ENCODE measurements around the gene TMUB1.

Gene TMUB1

GRCh38 chr7:151056283-151056665 lies 27.0 kb downstream of the TMUB1 start:
- peaks cover 12% of the 10 kb centered on the region for H3F3A ChIP-seq (ENCODE audit: insufficient read depth, low read length)
- no peaks in the 10 kb centered on the region for H3K9me3 ChIP-seq (replicated peaks; ENCODE audit: insufficient read depth, low read length)
- H3K4me1 ChIP-seq (ENCODE audit: low read length) = peaks cover 6% of the 10 kb centered on the region
- H3K9ac ChIP-seq (ENCODE audit: low read length) = no peak overlapping the region
- H3K36me3 ChIP-seq (replicated peaks; ENCODE audit: insufficient read depth, low read length) = no peaks in the 10 kb centered on the region
- no peak overlapping the region for H2AFZ ChIP-seq (ENCODE audit: low read length)
- H3K4me2 ChIP-seq (ENCODE audit: low read depth, low read length) = no peak overlapping the region
- H3K4me3 ChIP-seq (ENCODE audit: low read length) = no peak overlapping the region
- DNase-seq = no peak
- no peaks in the 10 kb centered on the region for H3K9me2 ChIP-seq (replicated peaks; ENCODE audit: insufficient read depth, low read length)
- TF ChIP-seq EZH2phosphoT487 (IDR thresholded peaks at IDR 0.05; ENCODE audit: low read length) (no peak), EZH2 (optimal IDR thresholded peaks at IDR 0.05; ENCODE audit: low read depth, low read length) (no peak), CTCF (IDR thresholded peaks at IDR 0.05; ENCODE audit: low read length) (no peak)
- no peak overlapping the region for H3K27ac ChIP-seq (ENCODE audit: low read length)
- H3K27me3 ChIP-seq (replicated peaks; ENCODE audit: insufficient read depth, low read length) = no peaks in the 10 kb centered on the region
- H4K20me1 ChIP-seq (ENCODE audit: insufficient read depth, low read length) = no peaks in the 10 kb centered on the region
- peaks cover 20% of the 10 kb centered on the region for H3K79me2 ChIP-seq (ENCODE audit: low read length)

- H3K27ac ChIP-seq (ENCODE audit: low read length) = no peak overlapping the region
- no peak overlapping the region for H3K4me3 ChIP-seq (ENCODE audit: low read length)
- 0 out of 2 replicates have a peak, but pooled peaks cover 3% of the 10 kb centered on the region for H3K79me2 ChIP-seq (ENCODE audit: low read length)
- TF ChIP-seq EZH2phosphoT487 (IDR thresholded peaks at IDR 0.05; ENCODE audit: low read length) (no peak), EZH2 (optimal IDR thresholded peaks at IDR 0.05; ENCODE audit: low read depth, low read length) (no peak), CTCF (IDR thresholded peaks at IDR 0.05; ENCODE audit: low read length) (no peak)
- H3K4me1 ChIP-seq (ENCODE audit: low read length) = peaks cover 6% of the 10 kb centered on the region
- no peak for DNase-seq
- H3K36me3 ChIP-seq (replicated peaks; ENCODE audit: insufficient read depth, low read length) = no peaks in the 10 kb centered on the region
- no peak overlapping the region for H3K4me2 ChIP-seq (ENCODE audit: low read depth, low read length)
- H3K27me3 ChIP-seq (replicated peaks; ENCODE audit: insufficient read depth, low read length) = peaks cover 18% of the 10 kb centered on the region
- peaks cover 8% of the 10 kb centered on the region; the same call in 1 of the 2 replicates for H3F3A ChIP-seq (ENCODE audit: insufficient read depth, low read length)
- no peaks in the 10 kb centered on the region for H3K9me2 ChIP-seq (replicated peaks; ENCODE audit: insufficient read depth, low read length)
- no peaks in the 10 kb centered on the region for H3K9me3 ChIP-seq (replicated peaks; ENCODE audit: insufficient read depth, low read length)
- no peak overlapping the region for H2AFZ ChIP-seq (ENCODE audit: low read length)
- H3K9ac ChIP-seq (ENCODE audit: low read length) = no peak overlapping the region
- no peaks in the 10 kb centered on the region for H4K20me1 ChIP-seq (ENCODE audit: insufficient read depth, low read length)
Observed at GRCh38 chr7:151053751-151054150, 29.5 kb downstream of the TMUB1 start.

DNA sequence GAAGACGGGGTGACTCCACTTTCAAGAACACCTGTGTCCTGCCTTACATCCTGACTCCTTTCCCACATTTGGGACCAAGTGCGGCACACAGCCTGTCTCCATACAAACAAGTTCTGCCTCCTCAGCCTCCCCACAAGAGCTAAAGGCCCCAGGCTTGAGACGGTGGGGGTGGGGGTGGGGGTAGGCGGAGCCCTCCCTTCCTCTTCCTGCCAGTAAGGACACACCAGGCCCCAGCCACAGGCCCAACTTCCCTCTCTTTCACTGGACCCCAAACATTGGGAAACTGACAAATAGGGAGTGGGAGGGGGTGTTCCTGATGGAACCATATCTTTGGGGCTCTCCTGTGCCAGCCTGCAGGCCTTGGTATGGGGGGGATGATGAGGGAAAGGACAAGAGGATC lies 30.2 kb downstream of the TMUB1 start:
- H3K79me2 ChIP-seq (ENCODE audit: low read length) = 0 out of 2 replicates have a peak, but pooled peaks cover 3% of the 10 kb centered on the region
- DNase-seq = no peak
- H3K4me3 ChIP-seq (ENCODE audit: low read length) = no peak overlapping the region
- H3F3A ChIP-seq (ENCODE audit: insufficient read depth, low read length) = peaks cover 1% of the 10 kb centered on the region; the same call in 1 of the 2 replicates
- no peak overlapping the region for H2AFZ ChIP-seq (ENCODE audit: low read length)
- H3K27me3 ChIP-seq (replicated peaks; ENCODE audit: insufficient read depth, low read length) = peaks cover 18% of the 10 kb centered on the region
- no peaks in the 10 kb centered on the region for H3K36me3 ChIP-seq (replicated peaks; ENCODE audit: insufficient read depth, low read length)
- no peaks in the 10 kb centered on the region for H3K9me3 ChIP-seq (replicated peaks; ENCODE audit: insufficient read depth, low read length)
- no peak overlapping the region for H3K27ac ChIP-seq (ENCODE audit: low read length)
- no peak overlapping the region for H3K4me2 ChIP-seq (ENCODE audit: low read depth, low read length)
- no peaks in the 10 kb centered on the region for H4K20me1 ChIP-seq (ENCODE audit: insufficient read depth, low read length)
- TF ChIP-seq EZH2 (optimal IDR thresholded peaks at IDR 0.05; ENCODE audit: low read depth, low read length) (no peak), EZH2phosphoT487 (IDR thresholded peaks at IDR 0.05; ENCODE audit: low read length) (no peak), CTCF (IDR thresholded peaks at IDR 0.05; ENCODE audit: low read length) (no peak)
- peaks cover 6% of the 10 kb centered on the region for H3K4me1 ChIP-seq (ENCODE audit: low read length)
- no peak overlapping the region for H3K9ac ChIP-seq (ENCODE audit: low read length)
- no peaks in the 10 kb centered on the region for H3K9me2 ChIP-seq (replicated peaks; ENCODE audit: insufficient read depth, low read length)

Data from MM.1S (cell line).